T-helper 2 cell treated with Interferon-gamma antibody and Interleukin-4, amounts not matched to agents 5 μg/mL and 100 μg/mL, for 36 hours (primary cell): ENCODE results near the gene RNF113A.
"Not testable (repeated sequence)": the region's sequence is repeated elsewhere in the genome, so short reads cannot be mapped to it uniquely, and the experiment has no call there.

Source experiments
- DNase-seq: peaks from one replicate; pipeline ENCODE4 v3.0.0; 2021; ENCODE audit warnings: low spot score
- H3K27ac Mint-ChIP-seq: one replicate; pipeline ENCODE4 v1.8.0; 2021; ENCODE audit warnings: mild to moderate bottlenecking, mixed read lengths
- H3K27me3 Mint-ChIP-seq: one replicate; pipeline ENCODE4 v1.8.0; 2021; ENCODE audit warnings: low read depth, mixed read lengths
- H3K36me3 Mint-ChIP-seq: one replicate; pipeline ENCODE4 v1.8.0; 2021; ENCODE audit warnings: low read depth, mixed read lengths
- H3K4me1 Mint-ChIP-seq: one replicate; pipeline ENCODE4 v1.8.0; 2021; ENCODE audit warnings: low read depth, mixed read lengths
- H3K4me3 Mint-ChIP-seq: one replicate; pipeline ENCODE4 v1.8.0; 2022; ENCODE audit warnings: mild to moderate bottlenecking, moderate library complexity, mixed read lengths
- H3K9me3 Mint-ChIP-seq: one replicate; pipeline ENCODE4 v1.8.0; 2021; ENCODE audit warnings: mixed read lengths

The RNF113A gene

DNA sequence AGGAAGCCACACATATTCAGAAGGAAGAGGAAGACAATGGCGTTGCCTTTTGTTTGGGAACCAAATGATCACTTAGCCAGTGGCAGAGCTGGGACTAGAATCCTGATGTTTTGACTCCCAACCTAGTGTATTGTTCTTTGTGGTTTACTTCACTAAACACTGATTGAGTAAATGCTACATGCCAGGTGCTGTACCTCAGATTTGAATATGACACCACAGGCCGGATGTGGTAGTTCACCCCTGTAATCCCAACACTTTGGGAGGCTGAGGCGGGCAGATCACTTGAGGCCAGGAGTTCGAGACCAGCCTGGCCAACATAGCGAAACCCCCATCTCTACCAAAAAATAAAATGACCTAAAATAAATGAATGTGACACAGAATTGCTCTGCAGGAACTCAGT, 8.5 kb upstream of the RNF113A start:
- Mint-ChIP-seq H3K4me3 (no peak overlapping the region), H3K27ac (no peak overlapping the region), H3K27me3 (no peaks in the 10 kb centered on the region), H3K36me3 (peaks cover 12% of the 10 kb centered on the region), H3K9me3 (no peaks in the 10 kb centered on the region), H3K4me1 (peaks cover 10% of the 10 kb centered on the region)
- DNase-seq = no peak

DNA sequence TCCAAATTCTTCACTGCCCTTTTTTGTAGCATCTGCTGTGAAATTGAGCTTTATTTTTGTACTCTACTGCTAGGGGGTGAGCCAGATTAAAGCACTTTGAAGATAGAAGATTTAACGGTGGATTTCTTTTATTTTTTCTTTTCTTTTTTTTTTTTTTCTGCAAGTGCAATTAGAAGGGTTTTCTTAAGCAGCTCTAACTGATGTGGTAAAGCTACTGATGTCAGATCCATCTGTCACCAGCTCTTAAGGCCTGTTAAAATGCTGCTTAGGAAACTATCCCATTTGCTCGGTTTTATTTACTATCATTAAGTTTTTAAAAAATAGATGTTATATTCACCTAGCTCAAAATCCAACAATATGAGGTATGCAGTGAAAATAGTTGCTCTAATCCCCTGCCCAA, 7.2 kb upstream of the RNF113A start:
- peaks cover 12% of the 10 kb centered on the region for H3K36me3 Mint-ChIP-seq
- peaks cover 10% of the 10 kb centered on the region for H3K4me1 Mint-ChIP-seq
- no peak for DNase-seq
- H3K4me3 Mint-ChIP-seq = no peak overlapping the region
- H3K9me3 Mint-ChIP-seq = no peaks in the 10 kb centered on the region
- H3K27ac Mint-ChIP-seq = no peak overlapping the region
- no peaks in the 10 kb centered on the region for H3K27me3 Mint-ChIP-seq

DNA sequence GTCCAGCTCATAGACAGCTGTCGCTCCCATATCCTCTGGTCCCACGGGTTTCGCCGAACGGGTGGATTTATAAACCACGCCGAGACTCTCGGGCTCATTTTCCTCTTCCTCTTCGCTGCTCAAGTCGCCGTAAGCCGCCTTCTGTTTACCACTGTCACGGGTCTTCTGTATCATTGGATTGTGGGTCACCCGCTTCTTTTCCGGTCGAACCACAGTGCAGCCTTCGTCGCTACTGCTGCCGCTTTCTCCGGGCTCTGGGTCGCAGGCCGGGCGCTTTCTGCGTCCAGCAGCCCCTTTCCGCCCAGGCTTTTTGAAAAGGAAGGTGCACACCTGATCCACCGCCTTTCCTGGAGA, 311 bp downstream of the RNF113A start:
- Mint-ChIP-seq H3K27ac (peak overlapping the region; percentile 99), H3K27me3 (no peaks in the 10 kb centered on the region), H3K36me3 (peaks cover 21% of the 10 kb centered on the region), H3K4me3 (peak overlapping the region; percentile 94), H3K4me1 (peaks cover 8% of the 10 kb centered on the region), H3K9me3 (no peaks in the 10 kb centered on the region)
- no peak for DNase-seq

DNA sequence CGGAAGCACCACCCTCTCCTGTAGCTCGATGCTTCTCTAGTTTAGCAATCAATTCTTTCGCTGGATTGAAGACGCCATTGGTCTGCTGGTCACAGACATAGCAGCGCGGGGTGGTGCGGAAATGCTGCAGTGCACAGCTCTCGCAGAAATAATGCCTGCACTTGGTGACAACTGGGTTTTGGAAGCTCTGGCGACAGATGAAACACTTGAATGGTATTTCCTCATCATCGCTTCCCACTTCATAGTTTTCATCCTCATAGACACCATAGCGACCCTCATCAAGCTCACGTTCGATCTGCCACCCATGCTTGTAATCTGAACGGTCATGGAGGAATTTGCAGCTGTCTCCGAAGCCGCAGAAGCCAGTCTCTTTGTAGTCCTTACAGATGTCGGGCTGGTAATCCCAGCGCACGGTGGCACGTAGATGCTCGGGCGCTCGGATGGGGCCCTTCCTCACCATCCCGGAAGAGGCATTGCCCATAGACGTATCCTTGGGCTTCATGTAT, 854 bp downstream of the RNF113A start:
- H3K27me3 Mint-ChIP-seq = no peaks in the 10 kb centered on the region
- peak; percentile 16 for DNase-seq
- H3K4me3 Mint-ChIP-seq = peak overlapping the region; percentile 94
- H3K36me3 Mint-ChIP-seq = peaks cover 18% of the 10 kb centered on the region
- H3K9me3 Mint-ChIP-seq = no peaks in the 10 kb centered on the region
- peaks cover 8% of the 10 kb centered on the region for H3K4me1 Mint-ChIP-seq
- H3K27ac Mint-ChIP-seq = peak overlapping the region; percentile 99

DNA sequence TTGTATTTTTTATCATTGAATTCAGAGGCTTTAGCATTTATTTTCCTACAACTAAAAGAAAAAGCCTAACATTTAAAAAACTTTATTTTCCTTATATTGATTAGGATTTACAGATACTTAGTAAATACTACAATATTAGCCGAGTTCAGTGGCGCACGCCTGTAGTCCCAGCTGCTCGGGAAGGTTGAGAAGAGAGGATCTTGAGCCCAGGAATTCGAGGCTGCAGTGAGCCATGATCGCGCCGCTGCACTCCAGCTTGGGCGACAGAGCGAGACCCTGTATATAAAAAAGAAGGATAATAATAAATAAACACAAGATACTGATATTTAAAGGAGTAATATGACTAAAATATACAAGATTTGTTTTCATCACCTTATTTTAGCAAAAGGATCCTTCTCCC, 18.1 kb downstream of the RNF113A start:
- peak overlapping the region; percentile 99 for H3K4me3 Mint-ChIP-seq
- H3K27me3 Mint-ChIP-seq = no peaks in the 10 kb centered on the region
- peak overlapping the region; percentile 97 for H3K27ac Mint-ChIP-seq
- peaks cover 7% of the 10 kb centered on the region for H3K4me1 Mint-ChIP-seq
- H3K9me3 Mint-ChIP-seq = no peaks in the 10 kb centered on the region
- no peak for DNase-seq
- peaks cover 13% of the 10 kb centered on the region for H3K36me3 Mint-ChIP-seq

DNA sequence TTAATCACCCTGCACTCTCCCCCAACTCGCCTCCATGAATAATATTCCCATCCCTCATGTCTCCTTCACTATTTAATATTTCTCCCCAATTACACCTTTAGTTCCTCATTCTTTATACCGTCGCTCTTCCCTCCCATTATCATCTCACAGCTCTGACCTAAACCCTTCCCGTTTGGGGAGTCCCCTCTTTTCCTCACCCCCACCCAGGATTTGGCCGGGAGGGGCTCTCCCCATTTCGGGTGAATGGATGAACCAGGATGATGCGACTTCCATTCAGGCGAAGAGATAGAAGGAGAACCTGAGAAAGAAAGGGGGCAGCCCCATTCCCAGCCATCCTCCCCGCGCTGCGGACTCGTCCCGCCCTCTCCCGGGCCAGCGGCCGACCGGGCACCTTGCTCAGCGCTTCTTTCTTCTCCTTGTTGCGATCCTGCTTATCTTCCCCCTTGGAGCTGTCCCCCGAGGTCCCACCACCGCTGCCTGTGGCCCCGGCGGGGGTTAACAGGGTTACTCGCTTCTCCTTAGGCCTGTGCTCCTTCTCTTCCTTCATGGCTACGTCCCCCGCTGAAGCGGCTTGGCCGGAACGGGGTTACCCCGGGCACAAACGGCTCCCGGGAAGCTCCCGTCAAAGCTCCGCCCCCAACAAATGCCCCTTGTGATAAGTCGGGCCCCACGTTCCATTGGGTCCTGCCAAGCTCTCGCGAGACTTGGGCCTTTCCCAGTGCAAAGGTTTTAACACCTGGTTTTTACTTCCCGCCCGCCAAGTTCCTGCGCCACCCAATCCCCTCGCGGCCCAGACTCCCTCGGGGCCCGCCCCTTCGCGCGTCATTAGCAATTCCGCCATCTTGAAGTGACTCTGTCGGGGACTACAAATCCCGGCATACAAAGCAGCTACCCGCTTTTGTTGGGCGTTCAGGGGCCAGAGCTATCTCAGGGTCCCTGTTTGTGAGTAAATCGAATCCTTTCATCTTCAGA, 18.9 kb downstream of the RNF113A start, which contains the start of gene UPF3B:
UPF3B (minus strand) TSS at position 582 of the 972 bp plus-strand sequence; CDS start at position 547, 35 bp downstream.
- H3K4me3 Mint-ChIP-seq = peak within 1 kb of the TSS; percentile 99
- no peaks in the 10 kb centered on the region for H3K9me3 Mint-ChIP-seq
- peak within 1 kb of the TSS; percentile 97 for H3K27ac Mint-ChIP-seq
- no peaks in the 10 kb centered on the region for H3K27me3 Mint-ChIP-seq
- peak; percentile 92 for DNase-seq
- H3K36me3 Mint-ChIP-seq = peaks cover 16% of the 10 kb centered on the region
- H3K4me1 Mint-ChIP-seq = peaks cover 7% of the 10 kb centered on the region

DNA sequence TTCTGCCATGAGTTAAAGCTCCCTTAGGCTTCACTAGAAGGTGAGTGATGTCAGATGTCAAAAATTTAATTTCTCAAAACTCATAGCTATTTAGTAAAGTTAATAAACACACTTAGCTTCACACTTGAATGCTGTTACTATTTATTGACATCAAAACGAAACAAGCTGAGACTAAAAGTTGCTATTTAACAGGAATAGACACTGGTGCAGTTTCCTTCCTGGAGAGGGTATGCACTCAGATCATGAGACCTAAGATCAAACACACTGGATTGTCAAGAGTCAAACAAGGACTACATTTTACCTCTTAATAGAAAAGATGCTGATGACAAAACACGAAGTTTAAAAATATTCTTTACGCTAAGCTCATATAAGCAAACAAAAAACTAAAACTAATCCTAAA, 37.6 kb downstream of the RNF113A start:
- H3K4me1 Mint-ChIP-seq = no peaks in the 10 kb centered on the region
- DNase-seq = no peak
- H3K9me3 Mint-ChIP-seq = no peaks in the 10 kb centered on the region
- H3K36me3 Mint-ChIP-seq = peaks cover 53% of the 10 kb centered on the region
- no peak overlapping the region for H3K4me3 Mint-ChIP-seq
- no peaks in the 10 kb centered on the region for H3K27me3 Mint-ChIP-seq
- no peak overlapping the region for H3K27ac Mint-ChIP-seq

DNA sequence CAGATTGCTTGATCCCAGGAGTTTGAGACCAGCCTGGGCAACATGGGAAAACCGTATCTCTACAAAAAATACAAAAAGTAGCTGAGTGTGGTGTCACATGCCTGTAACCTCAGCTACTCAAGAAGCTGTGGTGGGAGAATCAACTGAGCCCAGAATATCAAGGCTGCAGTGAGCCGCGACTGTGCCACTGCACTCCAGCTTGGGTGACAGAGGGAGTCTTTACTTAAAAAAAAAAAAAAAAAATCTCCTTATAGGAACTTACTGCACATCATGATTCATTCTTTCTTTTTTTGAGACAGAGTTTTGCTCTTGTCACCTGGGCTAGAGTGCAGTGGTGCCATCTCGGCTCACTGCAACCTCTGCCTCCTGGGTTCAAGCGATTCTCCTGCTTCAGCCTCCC, 43.1 kb downstream of the RNF113A start:
- DNase-seq = no peak
- no peak overlapping the region for H3K27ac Mint-ChIP-seq
- peaks cover 20% of the 10 kb centered on the region for H3K36me3 Mint-ChIP-seq

DNA sequence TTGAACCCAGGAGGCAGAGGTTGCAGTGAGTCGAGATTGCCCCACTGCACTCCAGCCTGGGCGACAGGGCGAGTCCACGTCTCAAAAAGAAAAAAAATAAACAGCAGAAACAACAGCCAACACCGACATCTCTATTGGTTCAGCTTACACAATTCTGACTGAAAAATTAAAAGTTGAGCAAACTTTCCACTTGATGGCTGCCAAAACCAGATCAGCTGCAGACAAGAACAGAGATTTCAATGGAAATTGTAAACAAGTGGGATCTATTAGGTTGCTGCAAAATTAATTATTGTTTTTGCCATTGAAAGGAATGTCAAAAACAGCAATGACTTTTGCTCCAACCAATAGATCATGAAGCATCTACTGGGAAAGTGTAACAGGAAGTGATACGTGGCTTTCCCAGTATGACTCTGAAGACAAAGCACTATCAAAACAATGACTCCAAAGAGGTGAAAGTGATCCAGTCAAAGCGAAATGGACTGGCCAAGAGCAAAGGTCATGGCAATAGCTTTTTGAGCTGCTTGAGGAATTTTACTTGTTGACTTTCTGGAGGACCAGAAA, 45.1 kb downstream of the RNF113A start:
- H3K27me3 Mint-ChIP-seq = no peaks in the 10 kb centered on the region
- no peak overlapping the region for H3K4me3 Mint-ChIP-seq
- no peaks in the 10 kb centered on the region for H3K9me3 Mint-ChIP-seq
- H3K36me3 Mint-ChIP-seq = peaks cover 18% of the 10 kb centered on the region
- peak; percentile 27 for DNase-seq
- H3K27ac Mint-ChIP-seq = peak overlapping the region; percentile 36
- H3K4me1 Mint-ChIP-seq = peaks cover 17% of the 10 kb centered on the region

More for the DNA sequence above, 43.1 kb downstream of the RNF113A start:
- no peaks in the 10 kb centered on the region for H3K27me3 Mint-ChIP-seq
- H3K9me3 Mint-ChIP-seq = no peaks in the 10 kb centered on the region
- peaks cover 6% of the 10 kb centered on the region for H3K4me1 Mint-ChIP-seq
- no peak overlapping the region for H3K4me3 Mint-ChIP-seq

DNA sequence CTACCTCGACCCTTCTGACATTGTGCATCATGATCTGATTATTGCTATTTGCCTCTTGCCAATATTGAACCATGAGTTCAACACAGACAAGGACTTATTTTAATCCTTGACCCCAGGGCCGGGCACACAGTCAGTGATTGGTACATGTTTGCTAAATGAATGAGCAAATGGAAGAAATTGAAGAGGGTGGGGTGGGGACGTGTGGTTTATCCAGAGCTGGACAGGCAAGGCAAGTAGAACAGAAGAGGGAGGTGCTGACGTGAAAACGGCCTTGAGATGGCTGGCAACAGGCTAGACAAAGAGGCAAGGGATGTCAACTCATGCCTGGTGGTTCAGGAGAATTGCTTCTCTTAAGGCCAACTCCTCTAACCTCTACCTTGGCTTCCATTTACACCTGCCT, 47.3 kb downstream of the RNF113A start:
- peaks cover 17% of the 10 kb centered on the region for H3K4me1 Mint-ChIP-seq
- DNase-seq, H3K9me3 Mint-ChIP-seq: not testable (repeated sequence)

DNA sequence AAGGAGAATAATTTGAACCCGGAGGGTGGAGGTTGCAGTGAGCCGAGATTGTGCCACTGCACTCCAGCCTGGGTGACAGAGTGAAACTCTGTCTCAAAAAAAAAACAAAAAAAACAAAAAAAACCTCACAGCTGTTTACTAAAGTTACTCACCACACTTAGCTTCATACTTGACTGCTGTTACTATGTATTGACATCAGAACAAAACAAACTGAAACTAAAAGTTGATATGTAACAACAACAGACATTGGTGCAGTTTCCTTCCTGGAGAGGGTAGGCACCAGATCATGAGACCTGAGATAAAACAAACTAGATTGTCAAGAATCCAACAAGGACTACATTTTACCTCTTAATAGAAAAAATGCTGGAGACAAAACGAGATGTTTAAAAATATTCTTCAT, 49.8 kb downstream of the RNF113A start:
- not testable (repeated sequence) for DNase-seq, H3K27me3 Mint-ChIP-seq, H3K9me3 Mint-ChIP-seq, H3K36me3 Mint-ChIP-seq
- Mint-ChIP-seq H3K4me1 (peaks cover 13% of the 10 kb centered on the region), H3K4me3 (peak overlapping the region; percentile 54), H3K27ac (peak overlapping the region; percentile 91)

More for the DNA sequence above, 47.3 kb downstream of the RNF113A start:
- H3K4me3 Mint-ChIP-seq, H3K36me3 Mint-ChIP-seq, H3K27ac Mint-ChIP-seq, H3K27me3 Mint-ChIP-seq: not testable (repeated sequence)
